Measurements from ENCODE around the gene UTP25.
"Not testable (repeated sequence)": the region's sequence is repeated elsewhere in the genome, so short reads cannot be mapped to it uniquely, and the experiment has no call there.

Gene UTP25

DNA sequence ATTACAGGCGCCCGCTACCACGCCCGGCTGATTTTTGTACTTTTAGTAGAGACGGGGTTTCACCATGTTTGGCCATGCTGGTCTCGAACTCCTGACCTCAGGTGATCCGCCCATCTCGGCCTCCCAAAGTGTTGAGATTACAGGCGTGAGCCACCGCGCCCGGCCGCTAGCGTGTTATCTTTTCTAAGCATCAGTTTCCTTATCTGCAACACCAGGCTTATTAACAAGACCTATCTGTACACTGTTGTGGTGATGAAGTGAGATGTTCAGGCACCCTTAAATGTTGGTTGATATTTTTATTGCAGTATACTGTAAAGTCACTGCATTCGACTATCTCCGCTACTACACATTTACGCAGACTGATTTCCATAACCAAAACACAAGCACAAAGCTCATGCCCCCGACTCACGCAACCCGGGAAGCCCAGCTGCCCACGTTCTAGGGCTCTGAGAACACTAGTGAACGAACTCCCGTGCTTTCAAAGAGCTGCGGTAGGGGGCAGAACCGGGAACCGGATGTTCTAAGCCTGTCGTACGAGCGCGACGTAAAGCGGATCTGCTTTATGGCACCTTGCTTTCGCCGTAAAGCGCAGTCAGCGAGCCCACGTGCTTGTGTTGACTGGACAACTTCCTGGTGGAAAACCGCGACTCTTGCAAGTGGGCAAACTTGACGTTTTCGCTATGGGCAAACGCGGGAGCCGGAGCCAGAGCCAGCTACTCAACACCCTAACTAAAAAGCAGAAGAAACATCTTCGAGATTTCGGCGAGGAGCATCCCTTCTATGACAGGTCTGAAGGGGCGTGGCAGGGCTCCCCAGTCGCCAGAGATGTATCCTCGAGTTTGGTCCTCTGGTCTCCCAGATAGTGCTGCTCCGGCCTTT lies at the start of gene UTP25:
UTP25 (plus strand) TSS at position 589 of the 879 bp plus-strand sequence; CDS start at position 681, 92 bp downstream.
- peak; percentile 77 to 90 for DNase-seq (ENCODE audit: low read depth in 2 of 2)

DNA sequence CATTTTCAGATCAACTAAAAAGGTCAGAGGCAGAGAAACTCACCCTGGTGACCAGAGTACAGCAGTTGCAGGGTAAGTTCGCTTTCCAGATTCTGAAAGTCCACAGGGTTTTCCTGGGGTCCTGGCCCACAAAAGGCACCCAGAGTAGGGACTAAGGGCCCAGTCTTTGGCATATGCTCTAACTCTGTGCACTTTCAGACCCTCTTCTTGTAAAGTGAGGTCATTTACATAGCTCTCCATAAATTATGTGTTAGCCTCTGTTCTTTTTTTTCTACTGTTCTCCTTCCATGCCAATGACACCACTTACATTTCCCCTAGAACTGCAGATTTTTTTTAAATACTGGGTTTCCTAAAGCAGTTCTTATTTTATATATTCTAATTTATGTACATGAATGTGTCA lies 49.7 kb upstream of the UTP25 start:
- DNase-seq (ENCODE audit: low read depth in 2 of 2): no peak

- no peak for DNase-seq (ENCODE audit: low read depth in 2 of 2)
These were observed 47.5 kb upstream of the UTP25 start for GRCh38 chr1:209780268-209780667.

DNA sequence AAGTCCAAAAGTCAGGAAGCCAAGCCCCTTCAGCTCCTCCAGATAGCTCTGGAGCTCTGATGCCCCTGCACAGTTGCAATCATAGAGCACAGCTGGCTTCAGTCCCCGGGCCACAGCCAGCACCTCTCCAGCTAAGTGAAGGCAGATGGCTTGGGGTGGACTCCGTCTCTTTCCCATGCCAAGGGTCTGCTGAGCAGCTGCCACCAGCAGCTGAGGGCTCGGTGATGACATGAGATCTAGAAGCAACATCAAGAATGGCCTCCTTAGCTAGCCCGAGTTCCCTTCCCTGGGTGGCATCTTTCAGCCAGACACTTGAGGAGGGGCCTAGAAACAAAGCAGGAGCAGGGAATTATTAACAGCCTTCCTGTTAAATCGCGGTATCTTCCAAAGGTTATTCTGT lies 44.4 kb upstream of the UTP25 start:
- DNase-seq (ENCODE audit: low read depth in 2 of 2): no peak

GRCh38 chr1:209784265-209785169 lies 43.3 kb upstream of the UTP25 start, which contains the start of gene C1orf74:
TSS of gene C1orf74 (minus strand) at chr1:209784559. CDS start at chr1:209783634, 925 bp downstream.
- DNase-seq (ENCODE audit: low read depth in 2 of 2): peak; percentile 99 to 100

GRCh38 chr1:209785592-209785991 lies 42.2 kb upstream of the UTP25 start:
- no peak for DNase-seq (ENCODE audit: low read depth in 2 of 2)

DNA sequence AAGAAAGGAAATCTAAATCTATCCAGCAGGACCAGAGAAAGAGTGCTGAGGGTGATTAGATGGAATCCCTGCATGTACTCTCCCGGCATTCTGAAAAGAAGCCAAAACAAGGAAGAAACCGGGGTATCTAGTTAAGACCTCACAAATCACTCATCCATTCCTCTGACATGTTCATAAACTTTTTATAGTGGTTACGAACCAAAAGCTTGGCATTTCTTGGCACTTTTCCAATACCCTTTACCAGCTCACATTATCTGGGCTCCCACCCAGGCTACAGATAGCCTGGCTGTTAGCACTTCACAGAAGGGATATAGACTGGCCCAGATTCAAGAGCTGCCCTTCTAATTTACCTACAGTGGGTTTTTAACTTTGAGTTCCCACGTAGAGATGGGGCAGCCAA lies 41.6 kb upstream of the UTP25 start:
- DNase-seq (ENCODE audit: low read depth in 2 of 2): no peak

DNA sequence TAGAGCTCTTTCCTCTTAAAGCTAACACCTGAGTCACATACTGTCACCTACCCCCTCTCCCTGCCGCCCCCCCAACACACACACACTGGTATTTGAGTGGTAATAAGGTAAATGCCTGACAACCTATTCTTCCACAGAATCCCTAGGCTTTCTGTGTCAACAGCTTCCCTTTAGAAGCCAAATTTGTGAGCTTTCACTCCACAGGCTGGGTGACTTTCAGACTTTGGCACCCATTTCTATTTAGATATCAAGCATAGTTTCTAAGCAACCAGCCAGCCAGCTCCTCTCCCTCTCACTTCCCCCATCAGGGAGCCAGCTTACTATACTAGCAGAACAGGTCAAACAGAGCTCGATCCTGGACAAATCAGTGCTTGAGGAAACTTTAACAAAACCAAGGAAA lies 40.2 kb upstream of the UTP25 start:
- no peak for DNase-seq (ENCODE audit: low read depth in 2 of 2)

DNA sequence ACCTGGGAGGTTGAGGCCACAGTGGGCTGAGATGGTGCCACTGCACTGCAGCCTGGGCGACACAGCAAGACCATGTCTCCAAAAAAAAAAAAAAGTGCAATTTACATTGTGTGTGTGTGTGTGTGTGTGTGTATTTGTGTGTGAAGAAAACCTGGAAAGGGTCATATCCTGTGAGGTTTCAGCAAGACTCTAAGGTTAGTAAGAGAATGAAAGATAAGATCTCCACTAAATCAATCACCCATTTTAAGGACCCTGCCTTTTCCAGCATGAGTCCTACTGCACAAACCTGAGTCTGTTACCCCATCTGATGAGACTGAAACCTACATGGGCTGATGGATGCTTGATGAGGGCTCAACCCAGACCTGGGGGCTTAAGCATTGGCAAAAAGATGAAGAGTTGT lies 38.5 kb upstream of the UTP25 start:
- DNase-seq (ENCODE audit: low read depth in 2 of 2): no peak

- no peak for DNase-seq (ENCODE audit: low read depth in 2 of 2)
These were observed 37.2 kb upstream of the UTP25 start for GRCh38 chr1:209790286-209791193.

DNA sequence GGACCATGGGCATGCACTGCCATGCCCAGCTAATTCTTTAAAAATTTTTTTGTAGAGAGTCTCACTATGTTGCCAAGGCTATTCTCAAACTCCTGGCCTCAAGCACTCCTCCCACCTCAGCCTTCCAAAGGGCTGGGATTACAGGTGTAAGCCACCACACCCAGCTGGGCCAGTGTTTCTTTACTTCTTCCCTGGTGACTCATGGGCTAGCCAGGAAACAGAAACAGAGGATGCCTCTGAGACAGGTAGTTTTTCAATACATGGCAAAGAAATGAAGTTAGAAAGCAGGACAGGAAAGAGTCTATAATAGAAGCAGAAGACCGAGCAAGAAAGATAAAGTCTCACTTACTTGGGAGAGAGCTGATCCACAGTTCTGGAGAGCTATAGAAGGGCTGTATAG lies 35.9 kb upstream of the UTP25 start:
- DNase-seq (ENCODE audit: low read depth in 2 of 2): no peak

GRCh38 chr1:209793711-209794110 lies 34.1 kb upstream of the UTP25 start:
- DNase-seq (ENCODE audit: low read depth in 2 of 2): not testable (repeated sequence)

- DNase-seq (ENCODE audit: low read depth in 2 of 2): no peak
These were observed 29.7 kb upstream of the UTP25 start for GRCh38 chr1:209797978-209798639.

DNA sequence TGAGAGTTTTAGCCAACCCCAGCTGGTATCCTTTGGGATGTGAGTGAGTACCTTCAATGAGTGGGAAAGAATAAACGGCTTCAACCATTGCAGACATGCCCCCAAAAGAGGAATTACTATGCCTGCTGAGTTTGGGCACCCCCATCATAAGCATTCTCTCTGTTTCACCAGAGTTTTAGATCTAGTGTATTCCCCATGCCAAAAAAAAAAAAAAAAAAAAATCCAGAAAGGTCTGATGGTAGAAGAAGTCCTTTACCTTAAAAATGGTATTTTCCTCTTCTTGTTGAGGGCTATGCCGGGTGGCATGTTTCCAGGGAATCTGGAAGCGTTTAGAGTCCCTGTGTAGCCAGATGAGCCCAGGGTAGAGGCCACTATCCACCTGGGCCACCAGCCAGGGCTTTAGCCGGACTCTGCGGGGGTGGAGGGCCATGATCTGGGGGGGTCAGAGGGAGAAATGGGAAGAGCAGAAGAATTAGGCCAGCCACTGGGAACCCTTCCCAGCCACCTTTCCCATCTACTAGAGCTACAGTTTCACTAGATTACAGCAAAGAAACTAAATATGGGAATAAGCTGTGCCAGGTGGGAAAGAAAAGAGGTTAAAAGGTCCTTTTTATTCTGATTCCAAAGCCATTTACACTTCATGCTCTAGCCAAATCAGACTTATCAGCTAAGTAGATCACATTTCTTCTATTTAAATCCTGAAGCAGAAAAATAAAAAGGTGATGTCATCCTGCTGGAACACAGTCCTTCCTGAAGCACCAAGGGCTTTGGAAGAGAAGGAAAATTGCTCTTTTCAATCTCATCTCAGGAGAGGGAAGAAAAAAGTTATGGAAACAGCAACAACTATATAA lies 26.6 kb upstream of the UTP25 start:
- DNase-seq (ENCODE audit: low read depth in 2 of 2): no peak

DNA sequence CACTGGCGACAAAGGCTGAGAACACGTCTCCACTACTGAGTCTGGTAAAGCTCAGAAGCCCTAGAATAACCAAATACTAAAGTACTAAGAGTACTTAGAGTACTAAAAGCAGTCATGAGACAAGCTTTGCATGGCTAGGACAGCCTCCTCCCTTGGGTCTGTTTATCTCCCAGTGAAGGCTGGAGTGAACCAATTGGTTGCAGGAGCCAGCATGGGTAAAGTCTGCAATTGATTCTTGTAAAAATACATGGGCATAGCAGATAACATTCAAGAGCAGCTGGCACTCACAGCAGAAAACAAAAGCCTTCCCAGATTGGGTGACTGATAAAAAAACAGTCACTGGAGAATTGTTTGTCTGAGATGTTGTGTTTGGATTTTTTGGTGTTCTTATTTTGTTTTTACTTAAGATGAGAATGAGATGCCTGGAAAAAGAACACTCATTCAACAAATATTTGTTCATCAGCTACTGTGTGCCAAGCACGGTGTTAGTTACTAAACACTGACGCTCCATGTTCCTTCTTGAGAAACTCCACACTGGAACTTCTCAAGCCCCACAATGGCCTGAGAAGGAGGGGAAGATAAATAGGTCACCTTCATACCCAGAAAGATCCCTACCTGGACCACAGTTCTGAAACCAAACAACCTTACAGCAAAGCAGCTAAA lies 25.5 kb upstream of the UTP25 start:
- no peak for DNase-seq (ENCODE audit: low read depth in 2 of 2)

DNA sequence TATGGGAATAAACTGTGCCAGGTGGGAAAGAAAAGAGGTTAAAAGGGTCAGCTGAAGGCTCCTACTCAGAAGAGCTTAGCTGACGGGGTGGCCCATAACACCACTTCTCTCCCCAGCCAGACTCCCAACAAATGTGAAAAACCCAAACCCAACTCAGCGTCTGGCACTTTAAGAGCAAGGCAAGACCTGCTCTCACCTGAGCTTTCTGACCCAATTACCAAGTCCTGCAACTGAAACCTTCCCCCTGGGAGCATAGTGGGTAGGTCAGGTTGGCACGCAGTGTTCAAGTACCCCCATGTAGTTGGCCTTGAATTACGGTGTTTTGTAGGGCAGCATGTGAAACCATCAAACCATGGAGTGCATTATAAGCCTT lies 25.0 kb upstream of the UTP25 start:
- no peak for DNase-seq (ENCODE audit: low read depth in 2 of 2)

- DNase-seq (ENCODE audit: low read depth in 2 of 2): no peak
These were observed 24.2 kb upstream of the UTP25 start for GRCh38 chr1:209803568-209803967.

GRCh38 chr1:209805341-209805781 lies 22.4 kb upstream of the UTP25 start:
- DNase-seq (ENCODE audit: low read depth in 2 of 2): no peak

Measured in stimulated activated CD8-positive, alpha-beta memory T cell treated with anti-CD3 and anti-CD28 coated beads, Interleukin-2, amount 100 ng/mL, for 48 hours (primary cell).